Measurements from ENCODE around the gene TMEM88.

TMEM88 gene

GRCh38 chr17:7832431-7832830, 22.4 kb upstream of the TMEM88 start:
- no peak for DNase-seq
- H3K27me3 ChIP-seq (replicated peaks; ENCODE audit: control insufficient read depth, insufficient read depth, low read length, poor library complexity, severe bottlenecking), result no peaks in the 10 kb centered on the region
- no peaks in the 10 kb centered on the region for H3K36me3 ChIP-seq (ENCODE audit: control insufficient read depth, insufficient read depth, low read length)
- no peak overlapping the region for H3K4me3 ChIP-seq (ENCODE audit: insufficient read depth, low read depth, low read length, poor library complexity, severe bottlenecking)
- H3K9me3 ChIP-seq (ENCODE audit: control insufficient read depth, low read length), result no peaks in the 10 kb centered on the region
- H3K4me1 ChIP-seq (ENCODE audit: control insufficient read depth, insufficient read depth, low read length, poor library complexity, severe bottlenecking), result peaks cover 24% of the 10 kb centered on the region
- no peak overlapping the region for H3K27ac ChIP-seq (ENCODE audit: insufficient read depth, low read length, poor library complexity, severe bottlenecking)

- Histone ChIP-seq H3K4me3 (ENCODE audit: insufficient read depth, low read depth, low read length, poor library complexity, severe bottlenecking) (peak overlapping the region; percentile 93), H3K4me1 (ENCODE audit: control insufficient read depth, insufficient read depth, low read length, poor library complexity, severe bottlenecking) (peaks cover 29% of the 10 kb centered on the region), H3K9me3 (ENCODE audit: control insufficient read depth, low read length) (no peaks in the 10 kb centered on the region), H3K36me3 (ENCODE audit: control insufficient read depth, insufficient read depth, low read length) (no peaks in the 10 kb centered on the region), H3K27ac (ENCODE audit: insufficient read depth, low read length, poor library complexity, severe bottlenecking) (peak overlapping the region; percentile 100), H3K27me3 (replicated peaks; ENCODE audit: control insufficient read depth, insufficient read depth, low read length, poor library complexity, severe bottlenecking) (no peaks in the 10 kb centered on the region)
- DNase-seq, result no peak
Observed at GRCh38 chr17:7833011-7833794, 21.7 kb upstream of the TMEM88 start.

- Histone ChIP-seq H3K27me3 (replicated peaks; ENCODE audit: control insufficient read depth, insufficient read depth, low read length, poor library complexity, severe bottlenecking) (no peaks in the 10 kb centered on the region), H3K4me1 (ENCODE audit: control insufficient read depth, insufficient read depth, low read length, poor library complexity, severe bottlenecking) (peaks cover 35% of the 10 kb centered on the region), H3K9me3 (ENCODE audit: control insufficient read depth, low read length) (no peaks in the 10 kb centered on the region), H3K27ac (ENCODE audit: insufficient read depth, low read length, poor library complexity, severe bottlenecking) (peak within 1 kb of the TSS; percentile 100), H3K36me3 (ENCODE audit: control insufficient read depth, insufficient read depth, low read length) (no peaks in the 10 kb centered on the region), H3K4me3 (ENCODE audit: insufficient read depth, low read depth, low read length, poor library complexity, severe bottlenecking) (peak within 1 kb of the TSS; percentile 93)
- peak; percentile 81 to 85 (median 85) for DNase-seq
Observed at GRCh38 chr17:7833795-7834541, 20.9 kb upstream of the TMEM88 start, which contains the start of gene KDM6B. KDM6B (plus strand) TSS chr17:7834217; CDS start chr17:7845555, 11,338 bp downstream.

- peak; percentile 63 to 75 (median 72) for DNase-seq
- Histone ChIP-seq H3K27ac (ENCODE audit: insufficient read depth, low read length, poor library complexity, severe bottlenecking) (peak overlapping the region; percentile 100), H3K27me3 (replicated peaks; ENCODE audit: control insufficient read depth, insufficient read depth, low read length, poor library complexity, severe bottlenecking) (no peaks in the 10 kb centered on the region), H3K9me3 (ENCODE audit: control insufficient read depth, low read length) (no peaks in the 10 kb centered on the region), H3K4me3 (ENCODE audit: insufficient read depth, low read depth, low read length, poor library complexity, severe bottlenecking) (peak overlapping the region; percentile 93), H3K4me1 (ENCODE audit: control insufficient read depth, insufficient read depth, low read length, poor library complexity, severe bottlenecking) (peaks cover 41% of the 10 kb centered on the region), H3K36me3 (ENCODE audit: control insufficient read depth, insufficient read depth, low read length) (no peaks in the 10 kb centered on the region)
Observed at GRCh38 chr17:7834542-7834956, 20.3 kb upstream of the TMEM88 start.

- Histone ChIP-seq H3K9me3 (ENCODE audit: control insufficient read depth, low read length) (no peaks in the 10 kb centered on the region), H3K27me3 (replicated peaks; ENCODE audit: control insufficient read depth, insufficient read depth, low read length, poor library complexity, severe bottlenecking) (no peaks in the 10 kb centered on the region), H3K36me3 (ENCODE audit: control insufficient read depth, insufficient read depth, low read length) (no peaks in the 10 kb centered on the region), H3K27ac (ENCODE audit: insufficient read depth, low read length, poor library complexity, severe bottlenecking) (peak overlapping the region; percentile 100), H3K4me3 (ENCODE audit: insufficient read depth, low read depth, low read length, poor library complexity, severe bottlenecking) (peak overlapping the region; percentile 93), H3K4me1 (ENCODE audit: control insufficient read depth, insufficient read depth, low read length, poor library complexity, severe bottlenecking) (peaks cover 47% of the 10 kb centered on the region)
- peak; percentile 92 to 95 (median 92) for DNase-seq
Observed at GRCh38 chr17:7834957-7835813, 19.7 kb upstream of the TMEM88 start.

GRCh38 chr17:7835814-7836595, 18.9 kb upstream of the TMEM88 start:
- Histone ChIP-seq H3K9me3 (ENCODE audit: control insufficient read depth, low read length) (no peaks in the 10 kb centered on the region), H3K36me3 (ENCODE audit: control insufficient read depth, insufficient read depth, low read length) (peaks cover 7% of the 10 kb centered on the region), H3K4me3 (ENCODE audit: insufficient read depth, low read depth, low read length, poor library complexity, severe bottlenecking) (peak overlapping the region; percentile 93), H3K4me1 (ENCODE audit: control insufficient read depth, insufficient read depth, low read length, poor library complexity, severe bottlenecking) (peaks cover 55% of the 10 kb centered on the region), H3K27ac (ENCODE audit: insufficient read depth, low read length, poor library complexity, severe bottlenecking) (peak overlapping the region; percentile 100), H3K27me3 (replicated peaks; ENCODE audit: control insufficient read depth, insufficient read depth, low read length, poor library complexity, severe bottlenecking) (no peaks in the 10 kb centered on the region)
- peak in 2 of 3 donors; percentile 54 for DNase-seq

- peak; percentile 59 to 67 (median 66) for DNase-seq
- H3K27me3 ChIP-seq (replicated peaks; ENCODE audit: control insufficient read depth, insufficient read depth, low read length, poor library complexity, severe bottlenecking), result no peaks in the 10 kb centered on the region
- H3K36me3 ChIP-seq (ENCODE audit: control insufficient read depth, insufficient read depth, low read length), result peaks cover 8% of the 10 kb centered on the region
- H3K4me3 ChIP-seq (ENCODE audit: insufficient read depth, low read depth, low read length, poor library complexity, severe bottlenecking), result peak overlapping the region; percentile 93
- H3K9me3 ChIP-seq (ENCODE audit: control insufficient read depth, low read length), result no peaks in the 10 kb centered on the region
- H3K4me1 ChIP-seq (ENCODE audit: control insufficient read depth, insufficient read depth, low read length, poor library complexity, severe bottlenecking), result peaks cover 58% of the 10 kb centered on the region
- H3K27ac ChIP-seq (ENCODE audit: insufficient read depth, low read length, poor library complexity, severe bottlenecking), result peak overlapping the region; percentile 100
Observed at GRCh38 chr17:7836596-7837407, 18.1 kb upstream of the TMEM88 start.

GRCh38 chr17:7837408-7838088, 17.3 kb upstream of the TMEM88 start:
- no peak for DNase-seq
- peak overlapping the region; percentile 100 for H3K27ac ChIP-seq (ENCODE audit: insufficient read depth, low read length, poor library complexity, severe bottlenecking)
- peaks cover 8% of the 10 kb centered on the region for H3K36me3 ChIP-seq (ENCODE audit: control insufficient read depth, insufficient read depth, low read length)
- peaks cover 58% of the 10 kb centered on the region for H3K4me1 ChIP-seq (ENCODE audit: control insufficient read depth, insufficient read depth, low read length, poor library complexity, severe bottlenecking)
- no peaks in the 10 kb centered on the region for H3K27me3 ChIP-seq (replicated peaks; ENCODE audit: control insufficient read depth, insufficient read depth, low read length, poor library complexity, severe bottlenecking)
- no peaks in the 10 kb centered on the region for H3K9me3 ChIP-seq (ENCODE audit: control insufficient read depth, low read length)
- peak overlapping the region; percentile 93 for H3K4me3 ChIP-seq (ENCODE audit: insufficient read depth, low read depth, low read length, poor library complexity, severe bottlenecking)

Measured in effector memory CD4-positive, alpha-beta T cell (primary cell).